Measurements from ENCODE around the gene TANK.
"Not testable (repeated sequence)": the region's sequence is repeated elsewhere in the genome, so short reads cannot be mapped to it uniquely, and the experiment has no call there.

Gene TANK

DNA sequence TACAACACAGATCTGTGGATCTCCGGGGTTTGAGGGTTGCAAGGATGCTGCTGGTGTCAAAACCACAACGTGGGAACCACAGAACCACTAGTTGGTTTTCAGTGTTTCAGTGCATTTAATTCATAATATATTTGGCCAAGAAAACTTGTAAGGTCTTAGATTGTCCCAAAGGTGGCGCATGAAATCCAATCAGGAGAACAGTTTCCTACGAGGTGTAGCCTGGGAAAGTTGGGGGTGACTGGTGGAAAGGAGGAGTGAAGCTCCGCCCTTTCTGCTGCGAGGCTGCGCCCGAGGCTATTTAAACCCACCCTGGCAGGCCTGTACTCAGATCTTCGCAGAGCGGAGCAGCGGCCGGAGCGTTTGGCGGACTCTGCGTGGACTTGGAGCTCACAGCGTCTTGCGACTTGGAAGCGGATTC, 120.7 kb downstream of the TANK start:
- DNase-seq, result peak; percentile 33

DNA sequence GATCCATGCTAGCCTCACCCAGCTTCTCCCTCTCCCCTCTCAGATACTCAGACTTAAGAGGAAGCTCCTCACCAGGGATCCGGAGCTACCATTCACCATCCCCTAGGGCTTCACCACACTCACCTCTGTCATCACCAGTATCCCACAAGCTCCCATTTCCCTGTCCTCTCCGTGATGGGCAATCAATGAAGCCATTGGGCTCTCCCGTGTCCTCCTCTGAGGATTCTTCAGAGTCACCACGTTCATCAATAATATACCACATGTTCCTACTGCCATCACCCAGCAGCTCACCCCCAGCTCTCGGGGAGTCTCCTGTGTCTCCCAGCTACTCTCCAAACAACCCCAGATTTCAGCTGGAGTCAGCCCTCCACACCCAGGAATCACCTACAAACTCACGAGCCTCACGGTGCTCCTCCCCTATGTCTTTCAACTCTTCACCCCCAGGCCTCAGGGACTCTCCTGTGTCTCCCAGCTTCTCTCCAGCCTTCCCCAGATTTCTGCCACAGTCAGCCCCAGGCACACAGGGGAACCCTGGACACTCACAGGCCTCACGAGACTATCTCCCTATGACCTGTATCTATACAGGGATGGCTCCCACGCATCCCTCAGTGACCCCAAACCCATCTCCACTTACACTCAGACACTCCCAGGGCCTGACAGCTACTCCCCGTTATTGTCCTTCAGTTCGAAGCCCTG, 121.5 kb downstream of the TANK start:
- not testable (repeated sequence) for DNase-seq

GRCh38 chr2:161282311-161282644, 122.0 kb downstream of the TANK start:
- not testable (repeated sequence) for DNase-seq

DNA sequence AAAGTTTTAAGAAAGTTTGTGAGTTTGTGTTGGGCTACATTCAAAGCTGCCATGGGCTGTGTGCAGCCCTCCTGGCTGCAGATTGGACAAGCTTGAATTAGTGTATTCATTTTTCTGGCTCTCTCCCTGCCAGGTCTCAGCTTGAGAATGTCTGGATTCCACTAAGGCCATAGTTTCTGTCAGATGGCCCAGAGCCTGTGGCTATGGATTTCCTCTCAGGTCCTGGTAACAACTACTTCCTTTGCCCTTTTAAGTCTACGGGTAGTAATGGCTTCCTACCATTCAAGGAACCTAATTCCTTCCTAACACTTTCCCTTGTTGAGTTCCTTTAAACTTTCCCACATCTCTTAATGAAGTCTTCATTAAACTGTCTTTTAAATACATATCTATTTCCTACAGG, 123.7 kb downstream of the TANK start:
- DNase-seq, result no peak
